SH-SY5Y (cell line): ENCODE results near the gene CLCN5.

ENCODE experiments used
- GATA2 ChIP-seq: IDR thresholded peaks from 2 replicates; pipeline ENCODE4 v1.6.1; 2011; ENCODE audit warnings: mild to moderate bottlenecking, low read depth, low read length
- GATA3 ChIP-seq: IDR thresholded peaks from 2 replicates; pipeline ENCODE4 v1.6.1; 2011; ENCODE audit warnings: low read depth, mild to moderate bottlenecking, low read length, moderate library complexity

DNA sequence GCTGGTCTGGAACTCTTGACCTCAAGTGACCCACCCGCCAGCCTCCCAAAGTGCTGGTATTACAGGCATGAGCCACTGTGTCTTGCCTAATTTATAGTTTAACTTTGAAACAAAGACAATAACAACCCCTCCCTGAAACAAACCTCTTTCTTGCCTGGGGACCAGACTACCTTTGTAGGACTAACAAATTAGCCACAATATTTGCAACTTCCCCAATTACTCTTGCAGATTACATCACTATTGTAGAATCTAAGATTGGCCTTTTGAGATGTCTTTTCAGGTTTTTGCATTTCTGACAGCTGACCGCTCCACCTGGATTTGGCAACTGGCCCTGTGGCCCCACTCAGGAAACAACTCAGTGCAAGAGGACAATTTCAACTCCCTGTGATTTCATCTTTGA, 193.6 kb downstream of the CLCN5 start:
- TF ChIP-seq GATA2 (no peak), GATA3 (no peak)
